AG08395 (cell line): ENCODE data around the gene RSRC2.
A peak's percentile ranks its signal among the peaks of the same experiment; 100 is the strongest.
"Not testable (repeated sequence)": the region's sequence is repeated elsewhere in the genome, so short reads cannot be mapped to it uniquely, and the experiment has no call there.

Experiments used
- DNase-seq: peaks from one replicate; pipeline ENCODE4 v3.0.0; 2012; ENCODE audit warnings: mixed read lengths, low spot score

RSRC2 gene

GRCh38 chr12:122526683-122527477 lies at the start of gene RSRC2, which contains the start of gene KNTC1:
TSS of gene RSRC2 (minus strand) at chr12:122526936. CDS start at chr12:122526853, 83 bp downstream.
TSS of gene KNTC1 (plus strand) at chr12:122527249. CDS start at chr12:122530064, 2,815 bp downstream.
- DNase-seq = peak; percentile 100

- DNase-seq = no peak
Measured at GRCh38 chr12:122571821-122572220, 45.1 kb upstream of the RSRC2 start.

- DNase-seq = not testable (repeated sequence)
Measured at GRCh38 chr12:122570006-122570405, 43.3 kb upstream of the RSRC2 start.

GRCh38 chr12:122569288-122569687 lies 42.6 kb upstream of the RSRC2 start:
- no peak for DNase-seq

- DNase-seq = not testable (repeated sequence)
Measured at GRCh38 chr12:122566816-122567215, 40.1 kb upstream of the RSRC2 start.

GRCh38 chr12:122563361-122563760 lies 36.6 kb upstream of the RSRC2 start:
- no peak for DNase-seq

- DNase-seq = no peak
Measured at GRCh38 chr12:122560138-122560537, 33.4 kb upstream of the RSRC2 start.

GRCh38 chr12:122558745-122559641 lies 32.3 kb upstream of the RSRC2 start:
- no peak for DNase-seq

GRCh38 chr12:122547330-122547729 lies 20.6 kb upstream of the RSRC2 start:
- no peak for DNase-seq

- no peak for DNase-seq
Measured at GRCh38 chr12:122545855-122546254, 19.1 kb upstream of the RSRC2 start.

- no peak for DNase-seq
Measured at GRCh38 chr12:122544537-122544936, 17.8 kb upstream of the RSRC2 start.

- no peak for DNase-seq
Measured at GRCh38 chr12:122538496-122538895, 11.8 kb upstream of the RSRC2 start.

GRCh38 chr12:122537021-122537420 lies 10.3 kb upstream of the RSRC2 start:
- DNase-seq = no peak

- no peak for DNase-seq
Measured at GRCh38 chr12:122533856-122534255, 7.1 kb upstream of the RSRC2 start.

GRCh38 chr12:122528992-122529391 lies 2.3 kb upstream of the RSRC2 start:
- DNase-seq = no peak

GRCh38 chr12:122528582-122528981 lies 1.8 kb upstream of the RSRC2 start:
- DNase-seq = no peak

- peak; percentile 9 for DNase-seq
Measured at GRCh38 chr12:122527478-122527944, 775 bp upstream of the RSRC2 start.

- DNase-seq = no peak
Measured at GRCh38 chr12:122523846-122524718, 2.7 kb downstream of the RSRC2 start.

GRCh38 chr12:122523280-122523679 lies 3.5 kb downstream of the RSRC2 start:
- DNase-seq = no peak

GRCh38 chr12:122520676-122521075 lies 6.1 kb downstream of the RSRC2 start:
- DNase-seq = no peak

GRCh38 chr12:122519418-122519817 lies 7.3 kb downstream of the RSRC2 start:
- DNase-seq = peak; percentile 11

- no peak for DNase-seq
Measured at GRCh38 chr12:122518908-122519307, 7.8 kb downstream of the RSRC2 start.
